Measurements from ENCODE around the gene TBC1D17. TPM values are rescaled to one million over a fixed set of nuclear protein-coding genes. Genes with fewer than 3 reads are reported as not detected.

The TBC1D17 gene
- total and polyA plus RNA-seq, 2 of the 13 experiments (the other 11 are each of a cell fraction or from before 2014, with no cell fraction given), result 9.7 to 16.9 TPM

GRCh38 chr19:49850487-49851342, 26.8 kb upstream of the TBC1D17 start, which contains the start of gene PTOV1 (continued):
- TF ChIP-seq ZXDC (CRISPR knock-in tag; IDR thresholded peaks at IDR 0.05), result no peak
- TF ChIP-seq ZNF7 (CRISPR knock-in tag; IDR thresholded peaks at IDR 0.05), result no peak
- TF ChIP-seq ZNF251 (CRISPR knock-in tag; IDR thresholded peaks at IDR 0.05), result no peak
- TF ChIP-seq CEBPB (IDR thresholded peaks at IDR 0.05; ENCODE audit: borderline replicate concordance, low read depth, low read length), result no peak
- TF ChIP-seq YEATS4 (CRISPR knock-in tag; IDR thresholded peaks at IDR 0.05; ENCODE audit: borderline replicate concordance), result peak; percentile 96
- no peak for TF ChIP-seq TEF (CRISPR knock-in tag; IDR thresholded peaks at IDR 0.05)
- TF ChIP-seq MEIS1 (CRISPR knock-in tag; IDR thresholded peaks at IDR 0.05; ENCODE audit: borderline replicate concordance), result no peak
- TF ChIP-seq SP140L (CRISPR knock-in tag; IDR thresholded peaks at IDR 0.05; ENCODE audit: borderline replicate concordance), result no peak
- no peak for TF ChIP-seq ZNF18 (CRISPR knock-in tag; IDR thresholded peaks at IDR 0.05; ENCODE audit: insufficient replicate concordance)
- peak; percentile 79; the same call in 1 of the 2 replicates for TF ChIP-seq GABPB1 (CRISPR knock-in tag; IDR thresholded peaks at IDR 0.05)
- TF ChIP-seq TRIM24 (CRISPR knock-in tag; IDR thresholded peaks at IDR 0.05), result no peak
- peak; percentile 36; the same call in 1 of the 2 replicates for TF ChIP-seq ZBED4 (CRISPR knock-in tag; IDR thresholded peaks at IDR 0.05; ENCODE audit: borderline replicate concordance)
- TF ChIP-seq SP1 (IDR thresholded peaks at IDR 0.05), result no peak
- TF ChIP-seq SP1 (CRISPR knock-in tag; IDR thresholded peaks at IDR 0.05), result peak; percentile 99
- TF ChIP-seq ZFP1 (CRISPR knock-in tag; IDR thresholded peaks at IDR 0.05), result no peak; the same call in 1 of the 2 replicates
- no peak for TF ChIP-seq RAD51 (IDR thresholded peaks at IDR 0.05; ENCODE audit: borderline replicate concordance)
